Gastrocnemius medialis (tissue), 4 donors: Measurements from ENCODE around the gene POLE. TPM values are rescaled to one million over a fixed set of nuclear protein-coding genes. Genes with fewer than 3 reads are reported as not detected.

Experiments used
- ATAC-seq, 2 donors: fragments of 150-250 bp; one replicate each; pipeline ENCODE4 v1.9.1; 2016
- DNase-seq, 2 donors: peaks; one replicate each; pipeline ENCODE4 v3.0.0-alpha.2; 2019
- H3K27ac ChIP-seq, 4 donors: fragments of 200-600 bp; sonication (generic); 1 replicate in 1 of 4; 2 replicates in 3 of 4; pipeline ENCODE4 v1.5.1; 2016 to 2018; ENCODE audit warnings: mild to moderate bottlenecking in 2 of 4, moderate library complexity in 1 of 4
- H3K27me3 ChIP-seq, 3 donors: fragments of 200-600 bp; sonication (generic) in 2 of 3; 1 replicate in 1 of 3; 2 replicates in 2 of 3; pipeline versions ENCODE4 v1.5.1 to v1.6.0; 2016 to 2019; ENCODE audit warnings: mild to moderate bottlenecking in 1 of 3, moderate library complexity in 1 of 3
- H3K36me3 ChIP-seq, 2 donors: fragments of 200-600 bp; sonication (generic) in 1 of 2; one replicate each; pipeline ENCODE4 v1.5.1; 2017 to 2018
- H3K4me1 ChIP-seq, 2 donors: fragments of 200-600 bp; sonication (generic) in 1 of 2; one replicate each; pipeline ENCODE4 v1.5.1; 2016 to 2017; ENCODE audit warnings: mild to moderate bottlenecking in 2 of 2
- H3K4me3 ChIP-seq, 4 donors: fragments of 200-600 bp; sonication (generic) in 3 of 4; 1 replicate in 1 of 4; 2 replicates in 3 of 4; pipeline ENCODE4 v1.5.1; 2016 to 2019; ENCODE audit warnings: mild to moderate bottlenecking in 2 of 4
- H3K9me3 ChIP-seq, 3 donors: fragments of 200-600 bp; sonication (generic) in 2 of 3; 1 replicate in 1 of 3; 2 replicates in 2 of 3; pipeline ENCODE4 v1.5.1; 2016 to 2019
- POLR2A ChIP-seq, 2 donors: fragments of 450-650 bp; IDR thresholded peaks; one replicate each; pipeline ENCODE4 v1.6.1; 2017; ENCODE audit warnings: antibody characterized with exemption in 2 of 2, mild to moderate bottlenecking in 2 of 2, moderate library complexity in 2 of 2
- in situ Hi-C, 4 donors: fragments of 200-750 bp; cut with MboI; loops; one replicate each; pipeline versions ENCODE4 v1.15.0 to v1.8.0; 2017; ENCODE audit warnings: low sequenced_read_pairs in 4 of 4
- intact Hi-C: fragments of 100-400 bp; cut with DNase I; formaldehyde crosslinking; loops from one replicate; pipeline ENCODE4 v1.15.1; 2023; ENCODE audit warnings: low total_unique reads
- total RNA-seq, 4 donors: library from RNA; depleted of rRNA; stranded (reverse); fragments of >200 nt; gene quantifications; one replicate each; pipeline versions ENCODE4 v1.1.0 to v1.2.3, GENCODE V29; 2016
- TF ChIP-seq, protein P1 (sequence below), 5 experiments: fragments of 450-650 bp in 3 of 5; fragments of 200-600 bp in 2 of 5; sonication (generic) in 2 of 5; IDR thresholded peaks in 4 of 5; conservative IDR thresholded peaks in 1 of 5; 1 replicate in 4 of 5; 2 replicates in 1 of 5; pipeline ENCODE4 v1.5.1; 2016 to 2019; ENCODE audit warnings: antibody characterized with exemption in 5 of 5, mild to moderate bottlenecking in 3 of 5, moderate library complexity in 3 of 5

Gene POLE
- total RNA-seq, 4 donors from 2014 or later, result 7.1 to 18.7 (median 11.1) TPM

DNA sequence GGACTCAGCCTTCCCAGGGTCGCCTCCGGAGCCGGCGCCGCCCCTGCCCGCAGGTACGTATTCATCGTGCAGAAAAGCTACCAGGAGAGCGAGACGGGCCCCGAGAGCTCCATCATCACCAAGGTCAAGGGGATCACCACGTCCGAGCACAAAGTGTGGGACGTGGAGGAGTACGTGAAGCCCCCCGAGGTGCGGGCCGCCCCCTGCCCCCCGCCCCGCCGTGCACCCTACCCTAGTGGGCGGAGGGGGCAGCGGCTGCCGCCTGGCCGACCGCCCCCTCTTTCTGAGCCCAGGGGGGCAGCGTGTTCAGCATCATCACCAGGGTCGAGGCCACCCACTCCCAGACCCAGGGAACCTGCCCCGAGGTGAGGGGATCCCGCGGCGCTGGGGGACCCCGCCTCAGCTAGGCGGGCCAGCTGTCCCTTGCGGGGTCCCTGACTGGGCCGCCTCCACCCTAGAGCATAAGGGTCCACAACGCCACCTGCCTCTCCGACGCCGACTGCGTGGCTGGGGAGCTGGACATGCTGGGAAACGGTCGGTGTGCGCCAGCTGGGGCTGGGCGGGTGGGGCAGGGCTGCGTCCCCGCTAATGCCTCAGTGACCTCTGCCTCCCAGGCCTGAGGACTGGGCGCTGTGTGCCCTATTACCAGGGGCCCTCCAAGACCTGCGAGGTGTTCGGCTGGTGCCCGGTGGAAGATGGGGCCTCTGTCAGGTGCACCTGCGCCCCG, 67.6 kb downstream of the POLE start:
- Histone ChIP-seq H3K4me3 (no peak overlapping the region), H3K9me3 (peaks cover 0 to 12% (median 0%) of the 10 kb centered on the region in 3 donors), H3K4me1 (peaks cover 0 to 5% of the 10 kb centered on the region in 2 donors), H3K27me3 (peaks cover 44 to 57% (median 52%) of the 10 kb centered on the region in 3 donors), H3K27ac (no peak overlapping the region), H3K36me3 (peaks cover 0 to 6% of the 10 kb centered on the region in 2 donors)
- no peak for DNase-seq
- no peak for ATAC-seq
- TF ChIP-seq, protein P1, sequence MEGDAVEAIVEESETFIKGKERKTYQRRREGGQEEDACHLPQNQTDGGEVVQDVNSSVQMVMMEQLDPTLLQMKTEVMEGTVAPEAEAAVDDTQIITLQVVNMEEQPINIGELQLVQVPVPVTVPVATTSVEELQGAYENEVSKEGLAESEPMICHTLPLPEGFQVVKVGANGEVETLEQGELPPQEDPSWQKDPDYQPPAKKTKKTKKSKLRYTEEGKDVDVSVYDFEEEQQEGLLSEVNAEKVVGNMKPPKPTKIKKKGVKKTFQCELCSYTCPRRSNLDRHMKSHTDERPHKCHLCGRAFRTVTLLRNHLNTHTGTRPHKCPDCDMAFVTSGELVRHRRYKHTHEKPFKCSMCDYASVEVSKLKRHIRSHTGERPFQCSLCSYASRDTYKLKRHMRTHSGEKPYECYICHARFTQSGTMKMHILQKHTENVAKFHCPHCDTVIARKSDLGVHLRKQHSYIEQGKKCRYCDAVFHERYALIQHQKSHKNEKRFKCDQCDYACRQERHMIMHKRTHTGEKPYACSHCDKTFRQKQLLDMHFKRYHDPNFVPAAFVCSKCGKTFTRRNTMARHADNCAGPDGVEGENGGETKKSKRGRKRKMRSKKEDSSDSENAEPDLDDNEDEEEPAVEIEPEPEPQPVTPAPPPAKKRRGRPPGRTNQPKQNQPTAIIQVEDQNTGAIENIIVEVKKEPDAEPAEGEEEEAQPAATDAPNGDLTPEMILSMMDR (IDR thresholded peaks at IDR 0.05 in 4 of 5, conservative IDR thresholded peaks at IDR 0.05 in 1 of 5), result no peak
- TF ChIP-seq POLR2A (IDR thresholded peaks at IDR 0.05), result no peak
- intact Hi-C loops, result loop anchor here (5.0 kb wide), 2 partner anchors 202 to 467 kb away; no protein-coding TSS in a partner anchor
- in situ Hi-C loops, result loop anchor here in 1 of 4 donors (25.0 kb wide), 1 partner anchor 207 kb away; no protein-coding TSS in a partner anchor

DNA sequence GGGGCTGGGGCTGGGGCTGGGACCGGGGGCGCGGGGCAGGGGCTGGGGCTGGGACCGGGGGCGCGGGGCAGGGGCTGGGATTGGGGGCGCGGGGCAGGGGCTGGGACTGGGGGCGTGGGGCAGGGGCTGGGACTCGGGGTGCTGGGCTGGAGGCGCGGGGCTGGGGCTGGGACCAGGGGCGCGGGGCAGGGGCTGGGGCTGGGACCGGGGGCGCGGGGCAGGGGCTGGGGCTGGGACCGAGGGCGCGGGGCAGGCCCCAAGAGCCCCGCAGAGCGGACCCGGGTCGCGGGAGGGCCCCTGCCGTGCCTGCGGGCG, 68.1 kb downstream of the POLE start:
- peaks cover 44 to 63% (median 52%) of the 10 kb centered on the region in 3 donors for H3K27me3 ChIP-seq
- no peak for TF ChIP-seq POLR2A (IDR thresholded peaks at IDR 0.05)
- TF ChIP-seq, protein P1 (IDR thresholded peaks at IDR 0.05 in 4 of 5, conservative IDR thresholded peaks at IDR 0.05 in 1 of 5), result no peak
- H3K4me1 ChIP-seq, result peaks cover 0 to 5% of the 10 kb centered on the region in 2 donors
- H3K36me3 ChIP-seq, result peaks cover 0 to under 1% of the 10 kb centered on the region in 2 donors
- in situ Hi-C loops (loop anchor here in 1 of 4 donors (25.0 kb wide), 1 partner anchor 207 kb away; no protein-coding TSS in a partner anchor), intact Hi-C loops (loop anchor here (5.0 kb wide), 2 partner anchors 202 to 467 kb away; no protein-coding TSS in a partner anchor)
- H3K4me3 ChIP-seq, result no peak overlapping the region
- DNase-seq, result no peak
- H3K27ac ChIP-seq, result no peak overlapping the region
- ATAC-seq, result no peak
- peaks cover 0 to 12% (median 0%) of the 10 kb centered on the region in 3 donors for H3K9me3 ChIP-seq

GRCh38 chr12:132618683-132619043, 68.5 kb downstream of the POLE start, which contains the start of gene P2RX2:
Gene P2RX2, plus strand, starts transcription at chr12:132618776. Its CDS starts 41 bp downstream, at chr12:132618817.
- Histone ChIP-seq H3K36me3 (no peaks in the 10 kb centered on the region), H3K9me3 (peaks cover 0 to 12% (median 0%) of the 10 kb centered on the region in 3 donors), H3K27ac (no peak within 1 kb of the TSS), H3K27me3 (peaks cover 44 to 65% (median 52%) of the 10 kb centered on the region in 3 donors), H3K4me3 (peak within 1 kb of the TSS in 1 of 4 donors; percentile 2), H3K4me1 (peaks cover 0 to 5% of the 10 kb centered on the region in 2 donors)
- ATAC-seq, result no peak
- intact Hi-C loops (loop anchor here (5.0 kb wide), 2 partner anchors 201 to 466 kb away; no protein-coding TSS in a partner anchor), in situ Hi-C loops (loop anchor here in 1 of 4 donors (25.0 kb wide), 1 partner anchor 206 kb away; no protein-coding TSS in a partner anchor)
- TF ChIP-seq POLR2A (IDR thresholded peaks at IDR 0.05), result no peak
- TF ChIP-seq, protein P1 (IDR thresholded peaks at IDR 0.05 in 4 of 5, conservative IDR thresholded peaks at IDR 0.05 in 1 of 5), result no peak
- no peak for DNase-seq

- no peaks in the 10 kb centered on the region for H3K36me3 ChIP-seq
- no peak overlapping the region for H3K27ac ChIP-seq
- intact Hi-C loops, result loop anchor here (5.0 kb wide), 2 partner anchors 201 to 466 kb away; no protein-coding TSS in a partner anchor
- H3K27me3 ChIP-seq, result peaks cover 44 to 65% (median 52%) of the 10 kb centered on the region in 3 donors
- H3K9me3 ChIP-seq, result peaks cover 0 to 12% (median 0%) of the 10 kb centered on the region in 3 donors
- in situ Hi-C loops, result loop anchor here in 1 of 4 donors (25.0 kb wide), 1 partner anchor 206 kb away; no protein-coding TSS in a partner anchor
- DNase-seq (no peak), ATAC-seq (no peak)
- TF ChIP-seq POLR2A (IDR thresholded peaks at IDR 0.05), result no peak
- TF ChIP-seq, protein P1 (IDR thresholded peaks at IDR 0.05 in 4 of 5, conservative IDR thresholded peaks at IDR 0.05 in 1 of 5), result no peak
- peaks cover 0 to 5% of the 10 kb centered on the region in 2 donors for H3K4me1 ChIP-seq
- H3K4me3 ChIP-seq, result peak overlapping the region in 1 of 4 donors; percentile 2
Observed at GRCh38 chr12:132617822-132618682, 69.1 kb downstream of the POLE start.
